Fibroblast of skin of back (primary cell): ENCODE results near the gene PCDHA9.
A peak's percentile ranks its signal among the peaks of the same experiment; 100 is the strongest.
"Not testable (repeated sequence)": the region's sequence is repeated elsewhere in the genome, so short reads cannot be mapped to it uniquely, and the experiment has no call there.

Source experiments
- DNase-seq: peaks from one replicate; pipeline ENCODE4 v3.0.0-alpha.2; 2013

The PCDHA9 gene

DNA sequence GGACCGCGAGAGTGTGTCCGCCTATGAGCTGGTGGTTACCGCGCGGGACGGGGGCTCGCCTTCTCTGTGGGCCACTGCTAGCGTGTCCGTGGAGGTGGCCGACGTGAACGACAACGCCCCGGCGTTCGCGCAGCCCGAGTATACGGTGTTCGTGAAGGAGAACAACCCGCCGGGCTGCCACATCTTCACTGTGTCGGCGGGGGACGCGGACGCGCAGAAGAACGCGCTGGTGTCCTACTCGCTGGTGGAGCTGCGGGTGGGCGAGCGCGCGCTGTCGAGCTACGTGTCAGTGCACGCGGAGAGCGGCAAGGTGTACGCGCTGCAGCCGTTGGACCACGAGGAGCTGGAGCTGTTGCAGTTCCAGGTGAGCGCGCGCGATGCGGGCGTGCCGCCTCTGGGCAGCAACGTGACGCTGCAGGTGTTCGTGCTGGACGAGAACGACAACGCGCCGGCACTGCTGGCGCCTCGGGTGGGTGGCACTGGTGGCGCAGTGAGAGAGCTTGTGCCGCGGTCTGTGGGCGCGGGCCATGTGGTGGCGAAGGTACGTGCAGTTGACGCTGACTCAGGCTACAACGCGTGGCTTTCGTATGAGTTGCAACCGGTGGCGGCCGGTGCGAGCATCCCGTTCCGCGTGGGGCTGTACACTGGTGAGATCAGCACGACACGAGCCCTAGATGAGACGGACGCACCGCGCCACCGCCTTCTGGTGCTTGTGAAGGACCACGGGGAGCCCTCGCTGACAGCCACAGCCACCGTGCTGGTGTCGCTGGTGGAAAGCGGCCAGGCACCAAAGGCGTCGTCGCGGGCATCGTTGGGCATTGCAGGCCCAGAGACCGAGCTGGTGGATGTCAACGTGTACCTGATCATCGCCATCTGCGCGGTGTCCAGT is 12.3 kb upstream of the PCDHA9 start:
- no peak for DNase-seq

DNA sequence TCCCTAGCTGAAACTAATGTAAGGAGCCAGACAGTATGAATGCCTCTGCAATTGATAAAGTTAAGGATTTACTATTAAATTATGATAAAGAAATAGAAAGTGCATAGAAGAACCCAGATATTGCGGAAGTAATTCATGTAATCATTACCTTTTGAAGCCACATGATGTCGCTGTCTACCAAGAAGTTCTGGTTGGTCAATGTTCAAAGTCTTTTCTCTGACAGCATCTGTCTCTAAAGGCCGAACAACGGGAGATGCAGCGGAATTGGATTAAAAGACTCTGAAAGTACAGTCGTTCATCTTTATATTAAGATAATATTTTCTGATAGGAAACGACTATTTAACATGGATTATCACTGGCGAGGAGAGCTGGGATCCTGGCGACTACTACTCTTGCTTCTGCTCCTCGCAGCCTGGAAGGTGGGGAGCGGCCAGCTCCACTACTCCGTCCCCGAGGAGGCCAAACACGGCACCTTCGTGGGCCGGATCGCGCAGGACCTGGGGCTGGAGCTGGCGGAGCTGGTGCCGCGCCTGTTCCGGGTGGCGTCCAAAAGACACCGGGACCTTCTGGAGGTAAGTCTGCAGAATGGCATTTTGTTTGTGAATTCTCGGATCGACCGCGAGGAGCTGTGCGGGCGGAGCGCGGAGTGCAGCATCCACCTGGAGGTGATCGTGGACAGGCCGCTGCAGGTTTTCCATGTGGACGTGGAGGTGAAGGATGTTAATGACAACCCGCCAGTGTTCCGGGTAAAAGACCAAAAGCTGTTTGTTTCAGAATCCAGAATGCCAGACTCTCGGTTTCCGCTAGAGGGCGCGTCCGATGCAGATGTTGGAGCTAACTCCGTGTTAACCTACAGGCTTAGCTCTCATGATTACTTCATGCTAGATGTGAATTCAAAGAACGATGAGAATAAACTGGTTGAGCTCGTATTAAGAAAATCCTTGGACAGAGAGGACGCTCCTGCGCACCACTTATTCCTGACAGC is 6.9 kb upstream of the PCDHA9 start, which contains the start of gene PCDHA8:
Gene PCDHA8 (plus strand): TSS at position 210 of the 985 bp plus-strand sequence. CDS start 135 bp downstream, at position 345.
- no peak for DNase-seq

DNA sequence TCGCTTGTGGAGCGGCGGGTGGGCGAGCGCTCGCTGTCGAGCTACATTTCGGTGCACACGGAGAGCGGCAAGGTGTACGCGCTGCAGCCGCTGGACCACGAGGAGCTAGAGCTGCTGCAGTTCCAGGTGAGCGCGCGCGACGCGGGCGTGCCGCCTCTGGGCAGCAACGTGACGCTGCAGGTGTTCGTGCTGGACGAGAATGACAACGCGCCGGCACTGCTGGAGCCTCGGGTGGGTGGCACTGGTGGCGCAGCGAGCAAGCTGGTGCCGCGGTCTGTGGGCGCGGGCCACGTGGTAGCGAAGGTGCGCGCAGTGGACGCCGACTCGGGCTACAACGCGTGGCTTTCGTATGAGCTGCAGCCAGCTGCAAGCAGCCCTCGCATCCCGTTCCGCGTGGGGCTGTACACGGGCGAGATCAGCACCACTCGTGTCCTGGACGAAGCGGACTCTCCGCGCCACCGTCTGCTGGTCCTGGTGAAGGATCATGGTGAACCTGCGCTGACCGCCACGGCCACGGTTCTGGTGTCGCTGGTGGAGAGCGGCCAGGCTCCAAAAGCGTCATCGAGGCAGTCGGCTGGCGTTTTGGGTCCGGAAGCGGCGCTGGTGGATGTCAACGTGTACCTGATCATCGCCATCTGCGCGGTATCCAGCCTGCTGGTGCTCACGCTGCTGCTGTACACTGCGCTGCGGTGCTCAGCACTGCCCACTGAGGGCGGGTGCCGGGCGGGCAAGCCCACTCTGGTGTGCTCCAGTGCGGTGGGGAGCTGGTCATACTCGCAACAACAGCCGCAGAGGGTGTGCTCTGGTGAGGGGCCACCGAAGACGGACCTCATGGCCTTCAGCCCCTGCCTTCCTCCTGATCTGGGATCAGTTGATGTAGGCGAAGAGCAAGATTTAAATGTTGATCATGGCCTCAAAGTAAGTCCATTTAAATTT is 5.1 kb upstream of the PCDHA9 start:
- no peak for DNase-seq

DNA sequence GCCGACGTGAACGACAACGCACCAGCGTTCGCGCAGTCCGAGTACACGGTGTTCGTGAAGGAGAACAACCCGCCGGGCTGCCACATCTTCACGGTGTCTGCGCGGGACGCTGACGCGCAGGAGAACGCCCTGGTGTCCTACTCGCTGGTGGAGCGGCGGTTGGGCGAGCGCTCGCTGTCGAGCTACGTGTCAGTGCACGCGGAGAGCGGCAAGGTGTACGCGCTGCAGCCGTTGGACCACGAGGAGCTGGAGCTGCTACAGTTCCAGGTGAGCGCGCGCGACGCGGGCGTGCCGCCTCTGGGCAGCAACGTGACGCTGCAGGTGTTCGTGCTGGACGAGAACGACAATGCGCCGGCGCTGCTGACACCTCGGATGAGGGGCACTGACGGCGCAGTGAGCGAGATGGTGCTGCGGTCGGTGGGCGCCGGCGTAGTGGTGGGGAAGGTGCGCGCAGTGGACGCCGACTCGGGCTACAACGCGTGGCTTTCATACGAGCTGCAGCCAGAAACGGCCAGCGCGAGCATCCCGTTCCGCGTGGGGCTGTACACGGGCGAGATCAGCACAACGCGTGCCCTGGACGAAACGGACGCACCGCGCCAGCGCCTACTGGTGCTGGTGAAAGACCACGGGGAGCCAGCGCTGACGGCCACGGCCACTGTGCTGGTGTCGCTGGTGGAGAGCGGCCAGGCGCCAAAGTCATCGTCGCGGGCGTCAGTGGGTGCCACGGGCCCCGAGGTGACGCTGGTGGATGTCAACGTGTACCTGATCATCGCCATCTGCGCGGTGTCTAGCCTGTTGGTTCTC is 1.9 kb downstream of the PCDHA9 start:
- not testable (repeated sequence) for DNase-seq

DNA sequence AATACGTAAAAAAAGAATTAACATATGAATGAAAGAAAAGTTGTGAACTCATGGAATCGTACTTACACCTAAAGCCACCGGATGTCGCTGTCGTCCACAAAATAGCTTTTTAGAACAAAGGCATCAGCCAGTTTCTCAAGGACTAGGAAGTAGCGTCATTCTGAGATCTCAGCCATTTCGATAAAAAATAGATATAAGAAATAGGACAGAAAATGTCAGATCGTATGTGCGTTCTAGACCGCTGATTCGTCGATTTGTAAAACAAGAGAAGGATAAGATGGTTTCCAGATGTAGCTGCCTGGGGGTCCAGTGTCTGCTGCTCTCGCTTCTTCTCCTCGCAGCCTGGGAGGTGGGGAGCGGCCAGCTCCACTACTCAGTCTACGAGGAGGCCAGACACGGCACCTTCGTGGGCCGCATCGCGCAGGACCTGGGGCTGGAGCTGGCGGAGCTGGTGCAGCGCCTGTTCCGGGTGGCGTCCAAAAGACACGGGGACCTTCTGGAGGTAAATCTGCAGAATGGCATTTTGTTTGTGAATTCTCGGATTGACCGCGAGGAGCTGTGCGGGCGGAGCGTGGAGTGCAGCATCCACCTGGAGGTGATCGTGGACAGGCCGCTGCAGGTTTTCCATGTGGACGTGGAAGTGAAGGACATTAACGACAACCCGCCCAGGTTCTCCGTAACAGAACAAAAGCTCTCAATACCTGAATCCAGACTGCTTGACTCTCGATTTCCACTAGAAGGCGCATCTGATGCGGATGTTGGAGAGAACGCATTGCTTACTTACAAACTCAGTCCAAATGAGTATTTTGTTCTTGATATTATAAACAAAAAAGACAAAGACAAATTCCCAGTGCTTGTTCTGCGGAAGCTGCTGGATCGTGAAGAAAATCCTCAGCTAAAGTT is 7.8 kb downstream of the PCDHA9 start, which contains the start of gene PCDHA10:
Gene PCDHA10 (plus strand): TSS at position 126 of the 903 bp plus-strand sequence. CDS start 152 bp downstream, at position 278.
- DNase-seq: peak; percentile 3

DNA sequence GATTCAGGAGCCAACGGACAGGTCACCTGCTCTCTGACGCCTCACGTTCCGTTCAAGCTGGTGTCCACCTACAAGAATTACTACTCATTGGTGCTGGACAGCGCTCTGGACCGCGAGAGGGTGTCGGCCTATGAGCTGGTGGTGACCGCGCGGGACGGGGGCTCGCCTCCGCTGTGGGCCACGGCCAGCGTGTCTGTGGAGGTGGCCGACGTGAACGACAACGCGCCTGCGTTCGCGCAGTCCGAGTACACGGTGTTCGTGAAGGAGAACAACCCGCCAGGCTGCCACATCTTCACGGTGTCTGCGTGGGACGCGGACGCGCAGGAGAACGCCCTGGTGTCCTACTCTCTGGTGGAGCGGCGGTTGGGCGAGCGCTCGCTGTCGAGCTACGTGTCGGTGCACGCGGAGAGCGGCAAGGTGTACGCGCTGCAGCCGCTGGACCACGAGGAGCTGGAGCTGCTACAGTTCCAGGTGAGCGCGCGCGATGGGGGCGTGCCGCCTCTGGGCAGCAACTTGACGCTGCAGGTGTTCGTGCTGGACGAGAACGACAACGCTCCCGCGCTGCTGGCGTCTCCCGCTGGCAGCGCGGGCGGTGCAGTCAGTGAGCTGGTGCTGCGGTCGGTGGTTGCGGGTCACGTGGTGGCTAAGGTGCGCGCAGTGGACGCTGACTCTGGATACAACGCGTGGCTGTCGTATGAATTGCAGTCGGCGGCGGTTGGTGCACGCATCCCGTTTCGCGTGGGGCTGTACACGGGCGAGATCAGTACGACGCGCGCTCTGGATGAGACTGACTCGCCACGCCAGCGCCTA is 9.2 kb downstream of the PCDHA9 start:
- no peak for DNase-seq

DNA sequence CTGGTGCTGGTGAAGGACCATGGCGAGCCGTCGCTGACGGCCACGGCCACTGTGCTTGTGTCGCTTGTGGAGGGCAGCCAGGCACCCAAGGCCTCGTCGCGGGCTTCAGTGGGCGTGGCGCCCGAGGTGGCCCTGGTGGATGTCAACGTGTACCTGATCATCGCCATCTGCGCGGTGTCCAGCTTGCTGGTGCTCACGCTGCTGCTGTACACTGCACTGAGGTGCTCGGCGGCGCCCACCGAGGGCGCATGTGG is 9.7 kb downstream of the PCDHA9 start:
- DNase-seq: no peak

DNA sequence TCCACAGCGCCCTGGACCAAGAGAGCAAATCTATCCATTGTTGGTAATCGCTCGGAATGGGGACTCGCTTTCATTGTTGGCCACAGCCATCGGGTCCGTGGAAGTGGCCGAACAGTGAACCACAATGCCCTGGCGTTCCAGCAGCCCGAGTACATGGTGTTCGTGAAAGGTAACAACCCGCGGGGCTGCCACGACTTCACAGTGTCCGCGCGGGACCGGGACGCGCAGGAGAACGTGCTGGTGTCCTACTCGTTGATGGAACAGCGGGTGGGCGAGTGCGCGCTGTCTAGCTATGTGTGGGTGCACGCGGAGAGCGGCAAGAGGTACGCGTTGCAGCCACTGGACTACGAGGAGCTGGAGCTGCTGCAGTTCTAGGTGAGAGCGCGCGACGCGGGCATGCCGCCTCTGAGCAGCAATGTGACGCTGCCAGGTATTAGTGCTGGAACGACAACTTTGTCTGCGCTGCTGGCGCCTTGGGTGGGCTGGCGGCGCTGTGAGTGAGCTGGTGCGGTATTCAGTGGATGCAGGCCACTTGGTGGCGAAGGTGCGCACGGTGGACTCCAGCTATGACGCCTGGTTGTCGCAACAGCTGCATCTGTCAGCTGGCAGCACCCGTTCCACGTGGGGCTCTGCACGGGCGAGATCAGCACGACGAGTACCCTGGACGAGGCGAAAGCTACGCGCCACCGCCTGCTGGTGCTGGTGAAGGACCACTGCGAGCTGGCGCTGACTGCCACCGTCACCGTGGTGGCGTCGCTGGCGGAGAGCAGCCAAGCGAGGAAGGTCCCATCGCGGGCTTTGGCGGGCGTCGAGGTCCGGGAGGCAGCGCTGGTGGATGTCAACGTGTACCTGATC is 14.5 kb downstream of the PCDHA9 start:
- DNase-seq: no peak

DNA sequence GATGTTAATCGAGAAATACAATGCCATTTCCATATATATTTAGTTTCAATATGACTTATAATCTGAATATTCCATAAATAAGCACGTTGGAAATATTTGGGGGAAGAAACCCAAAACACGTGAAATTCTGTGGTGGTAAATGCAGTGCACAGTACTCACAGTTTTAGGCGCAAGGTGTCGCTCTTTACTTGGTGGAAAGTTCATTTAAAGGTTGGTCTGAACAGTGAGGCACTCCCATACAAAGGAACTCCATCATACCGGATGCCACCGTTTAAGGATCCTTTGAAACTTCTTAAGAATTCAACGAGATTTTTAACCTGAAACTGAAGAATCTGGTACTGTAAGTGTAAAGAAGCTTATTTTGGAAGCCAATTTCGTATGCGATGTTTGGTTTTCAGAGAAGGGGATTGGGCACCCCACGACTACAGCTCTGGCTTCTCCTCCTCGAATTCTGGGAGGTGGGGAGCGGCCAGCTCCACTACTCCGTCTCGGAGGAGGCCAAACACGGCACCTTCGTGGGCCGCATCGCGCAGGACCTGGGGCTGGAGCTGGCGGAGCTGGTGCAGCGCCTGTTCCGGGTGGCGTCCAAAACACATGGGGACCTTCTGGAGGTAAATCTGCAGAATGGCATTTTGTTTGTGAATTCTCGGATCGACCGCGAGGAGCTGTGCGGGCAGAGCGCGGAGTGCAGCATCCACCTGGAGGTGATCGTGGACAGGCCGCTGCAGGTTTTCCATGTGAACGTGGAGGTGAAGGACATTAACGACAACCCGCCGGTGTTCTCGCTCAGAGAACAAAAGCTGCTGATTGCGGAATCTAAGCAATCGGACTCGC is 20.8 kb downstream of the PCDHA9 start, which contains the start of gene PCDHA11:
Gene PCDHA11 (plus strand): TSS at position 237 of the 834 bp plus-strand sequence. CDS start 147 bp downstream, at position 384.
- DNase-seq: peak; percentile 8

DNA sequence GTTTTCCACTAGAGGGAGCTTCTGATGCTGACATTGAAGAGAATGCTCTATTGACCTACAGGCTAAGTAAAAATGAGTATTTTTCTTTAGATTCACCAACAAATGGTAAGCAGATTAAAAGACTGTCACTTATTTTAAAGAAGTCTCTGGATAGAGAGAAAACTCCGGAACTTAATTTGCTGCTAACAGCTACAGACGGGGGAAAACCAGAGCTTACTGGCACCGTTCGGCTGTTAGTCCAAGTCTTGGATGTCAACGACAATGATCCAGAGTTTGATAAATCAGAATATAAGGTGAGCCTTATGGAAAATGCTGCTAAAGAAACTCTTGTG is 21.3 kb downstream of the PCDHA9 start:
- no peak for DNase-seq

DNA sequence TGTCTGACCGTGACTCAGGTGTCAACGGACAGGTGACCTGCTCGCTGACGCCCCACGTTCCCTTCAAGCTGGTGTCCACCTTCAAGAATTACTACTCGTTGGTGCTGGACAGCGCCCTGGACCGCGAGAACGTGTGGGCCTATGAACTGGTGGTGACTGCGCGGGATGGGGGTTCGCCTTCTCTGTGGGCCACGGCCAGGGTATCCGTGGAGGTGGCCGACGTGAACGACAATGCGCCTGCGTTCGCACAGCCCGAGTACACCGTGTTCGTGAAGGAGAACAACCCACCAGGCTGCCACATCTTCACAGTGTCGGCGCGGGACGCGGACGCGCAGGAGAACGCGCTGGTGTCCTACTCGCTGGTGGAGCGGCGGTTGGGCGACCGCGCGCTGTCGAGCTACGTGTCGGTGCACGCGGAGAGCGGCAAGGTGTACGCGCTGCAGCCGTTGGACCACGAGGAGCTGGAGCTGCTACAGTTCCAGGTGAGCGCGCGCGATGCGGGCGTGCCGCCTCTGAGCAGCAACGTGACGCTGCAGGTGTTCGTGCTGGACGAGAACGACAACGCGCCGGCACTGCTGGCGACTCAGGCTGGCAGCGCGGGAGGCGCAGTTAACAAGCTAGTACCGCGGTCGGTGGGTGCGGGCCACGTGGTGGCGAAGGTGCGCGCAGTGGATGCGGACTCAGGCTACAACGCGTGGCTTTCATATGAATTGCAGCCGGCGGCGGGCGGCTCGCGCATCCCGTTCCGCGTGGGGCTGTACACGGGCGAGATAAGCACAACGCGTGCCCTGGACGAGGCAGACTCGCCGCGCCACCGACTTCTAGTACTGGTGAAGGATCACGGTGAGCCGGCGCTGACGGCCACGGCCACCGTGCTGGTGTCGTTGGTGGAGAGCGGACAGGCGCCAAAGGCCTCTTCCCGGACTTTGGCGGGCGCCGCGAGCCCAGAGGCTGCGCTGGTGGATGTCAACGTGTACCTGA is 22.3 kb downstream of the PCDHA9 start:
- no peak for DNase-seq

DNA sequence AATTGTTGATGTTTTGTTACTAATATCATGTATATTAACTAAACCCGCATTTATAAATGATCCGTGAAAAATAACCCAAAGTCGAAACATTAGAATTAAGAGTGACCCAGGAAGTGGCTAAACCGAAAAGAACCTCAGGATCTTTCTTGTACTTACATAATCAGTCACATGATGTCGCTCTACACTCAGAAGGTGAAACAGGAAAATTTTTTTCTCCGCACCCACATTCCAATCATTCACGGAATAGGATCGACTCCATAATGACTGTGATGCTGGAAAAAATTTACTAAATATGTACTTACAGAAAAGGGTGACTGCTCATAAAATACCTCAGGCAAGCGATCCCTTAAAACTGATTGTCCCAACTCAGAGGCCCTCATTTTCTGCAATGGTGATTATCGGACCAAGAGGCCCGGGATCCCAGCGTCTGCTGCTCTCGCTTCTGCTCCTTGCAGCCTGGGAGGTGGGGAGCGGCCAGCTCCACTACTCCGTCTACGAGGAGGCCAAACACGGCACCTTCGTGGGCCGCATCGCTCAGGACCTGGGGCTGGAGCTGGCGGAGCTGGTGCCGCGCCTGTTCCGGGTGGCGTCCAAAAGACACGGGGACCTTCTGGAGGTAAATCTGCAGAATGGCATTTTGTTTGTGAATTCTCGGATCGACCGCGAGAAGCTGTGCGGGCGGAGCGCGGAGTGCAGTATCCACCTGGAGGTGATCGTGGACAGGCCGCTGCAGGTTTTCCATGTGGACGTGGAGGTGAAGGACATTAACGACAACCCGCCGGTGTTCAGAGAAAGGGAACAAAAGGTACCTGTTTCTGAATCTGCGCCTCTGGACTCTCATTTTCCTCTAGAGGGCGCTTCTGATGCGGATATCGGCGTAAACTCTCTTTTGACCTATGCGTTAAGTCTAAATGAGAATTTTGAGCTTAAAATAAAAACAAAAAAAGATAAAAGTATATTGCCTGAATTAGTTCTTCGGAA is 27.2 kb downstream of the PCDHA9 start, which contains the start of gene PCDHA12:
Gene PCDHA12 (plus strand): TSS at position 224 of the 981 bp plus-strand sequence. CDS start 165 bp downstream, at position 389.
- no peak for DNase-seq

DNA sequence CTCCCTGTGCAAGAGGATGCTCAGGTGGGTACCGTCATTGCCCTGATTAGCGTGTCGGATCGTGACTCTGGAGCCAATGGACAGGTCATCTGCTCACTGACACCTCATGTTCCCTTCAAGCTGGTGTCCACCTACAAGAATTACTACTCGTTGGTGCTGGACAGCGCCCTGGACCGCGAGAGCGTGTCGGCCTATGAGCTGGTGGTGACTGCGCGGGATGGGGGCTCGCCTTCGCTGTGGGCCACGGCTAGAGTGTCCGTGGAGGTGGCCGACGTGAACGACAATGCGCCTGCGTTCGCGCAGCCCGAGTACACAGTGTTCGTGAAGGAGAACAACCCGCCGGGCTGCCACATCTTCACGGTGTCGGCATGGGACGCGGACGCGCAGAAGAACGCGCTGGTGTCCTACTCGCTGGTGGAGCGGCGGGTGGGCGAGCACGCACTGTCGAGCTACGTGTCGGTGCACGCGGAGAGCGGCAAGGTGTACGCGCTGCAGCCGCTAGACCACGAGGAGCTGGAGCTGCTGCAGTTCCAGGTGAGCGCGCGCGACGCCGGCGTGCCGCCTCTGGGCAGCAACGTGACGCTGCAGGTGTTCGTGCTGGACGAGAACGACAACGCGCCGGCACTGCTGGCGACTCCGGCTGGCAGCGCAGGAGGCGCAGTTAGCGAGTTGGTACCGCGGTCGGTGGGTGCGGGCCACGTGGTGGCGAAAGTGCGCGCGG is 28.5 kb downstream of the PCDHA9 start:
- not testable (repeated sequence) for DNase-seq

DNA sequence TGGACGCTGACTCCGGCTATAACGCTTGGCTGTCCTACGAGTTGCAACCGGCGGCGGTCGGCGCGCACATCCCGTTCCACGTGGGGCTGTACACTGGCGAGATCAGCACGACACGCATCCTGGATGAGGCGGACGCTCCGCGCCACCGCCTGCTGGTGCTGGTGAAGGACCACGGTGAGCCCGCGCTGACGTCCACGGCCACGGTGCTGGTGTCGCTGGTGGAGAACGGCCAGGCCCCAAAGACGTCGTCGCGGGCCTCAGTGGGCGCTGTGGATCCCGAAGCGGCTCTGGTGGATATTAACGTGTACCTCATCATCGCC is 29.0 kb downstream of the PCDHA9 start:
- DNase-seq: no peak
